DOHH2 (cell line): ENCODE results near the gene RNASE13.

Experiments
- H3F3A ChIP-seq: fragments of 200-600 bp; sonication (generic), shearing (Covaris generic); 2 replicates; pipeline ENCODE4 v1.6.0; 2016; ENCODE audit warnings: antibody characterized with exemption, mild to moderate bottlenecking; ENCODE audit not compliant: control insufficient read depth, insufficient read depth
- H3K27ac ChIP-seq: fragments of 200-600 bp; sonication (generic); 2 replicates; pipeline ENCODE4 v1.5.1; 2014; ENCODE audit warnings: low read depth, mild to moderate bottlenecking, low read length, moderate library complexity
- H3K27me3 ChIP-seq: fragments of 200-600 bp; sonication (generic); 2 replicates; pipeline ENCODE4 v1.6.1; 2014; ENCODE audit warnings: mild to moderate bottlenecking, low read length, mixed read lengths; ENCODE audit not compliant: control insufficient read depth
- H3K36me3 ChIP-seq: fragments of 200-600 bp; sonication (generic); 2 replicates; pipeline ENCODE4 v1.6.1; 2014; ENCODE audit warnings: mild to moderate bottlenecking, low read length, moderate library complexity, mixed read lengths; ENCODE audit not compliant: control insufficient read depth
- H3K4me1 ChIP-seq: fragments of 200-600 bp; sonication (generic); 2 replicates; pipeline ENCODE4 v1.6.1; 2014; ENCODE audit warnings: mild to moderate bottlenecking, low read length, mixed read lengths; ENCODE audit not compliant: control insufficient read depth
- H3K4me2 ChIP-seq: fragments of 200-600 bp; sonication (generic); 2 replicates; pipeline ENCODE4 v1.6.0; 2014; ENCODE audit warnings: mild to moderate bottlenecking, low read length, moderate library complexity
- H3K4me3 ChIP-seq: fragments of 200-600 bp; sonication (generic); 2 replicates; pipeline ENCODE4 v1.5.1; 2014; ENCODE audit warnings: mild to moderate bottlenecking, low read length, mixed read lengths
- H3K79me2 ChIP-seq: fragments of 200-600 bp; sonication (generic); 2 replicates; pipeline ENCODE4 v1.6.1; 2014; ENCODE audit warnings: mild to moderate bottlenecking, low read length, mixed read lengths; ENCODE audit not compliant: control insufficient read depth
- H3K9me2 ChIP-seq: fragments of 200-600 bp; sonication (generic); replicated peaks from 2 replicates; pipeline ENCODE4 v1.6.1; 2014; ENCODE audit warnings: mild to moderate bottlenecking, low read length, mixed read lengths; ENCODE audit not compliant: control insufficient read depth
- H3K9me3 ChIP-seq: fragments of 200-600 bp; sonication (generic); 2 replicates; pipeline ENCODE4 v1.6.1; 2014; ENCODE audit warnings: antibody characterized with exemption, low read length, mixed read lengths; ENCODE audit not compliant: control insufficient read depth, insufficient read depth
- H4K20me1 ChIP-seq: fragments of 200-600 bp; sonication (generic); 2 replicates; pipeline ENCODE4 v1.6.0; 2014; ENCODE audit warnings: low read depth, mild to moderate bottlenecking, antibody characterized with exemption, low read length, moderate library complexity; ENCODE audit not compliant: control insufficient read depth, insufficient read depth
- EZH2phosphoT487 ChIP-seq: fragments of 200-600 bp; sonication (generic); IDR thresholded peaks from 2 replicates; pipeline ENCODE4 v1.6.1; 2017; ENCODE audit warnings: borderline replicate concordance, mild to moderate bottlenecking, antibody characterized with exemption, low read length, moderate library complexity, mixed read lengths
- TF ChIP-seq, protein P1 (sequence below): fragments of 200-600 bp; sonication (generic); IDR thresholded peaks from one replicate; pipeline ENCODE4 v1.5.1; 2014; ENCODE audit warnings: antibody characterized with exemption, mild to moderate bottlenecking, low read depth, low read length; ENCODE audit not compliant: poor library complexity, severe bottlenecking

The RNASE13 gene

GRCh38 chr14:21077672-21078071 lies 43.1 kb upstream of the RNASE13 start:
- H3K36me3 ChIP-seq, result no peaks in the 10 kb centered on the region
- peaks cover under 1% of the 10 kb centered on the region for H3K4me1 ChIP-seq
- H3K9me3 ChIP-seq, result no peaks in the 10 kb centered on the region
- no peak overlapping the region for H3K4me2 ChIP-seq
- no peak for TF ChIP-seq EZH2phosphoT487
- TF ChIP-seq, protein P1, sequence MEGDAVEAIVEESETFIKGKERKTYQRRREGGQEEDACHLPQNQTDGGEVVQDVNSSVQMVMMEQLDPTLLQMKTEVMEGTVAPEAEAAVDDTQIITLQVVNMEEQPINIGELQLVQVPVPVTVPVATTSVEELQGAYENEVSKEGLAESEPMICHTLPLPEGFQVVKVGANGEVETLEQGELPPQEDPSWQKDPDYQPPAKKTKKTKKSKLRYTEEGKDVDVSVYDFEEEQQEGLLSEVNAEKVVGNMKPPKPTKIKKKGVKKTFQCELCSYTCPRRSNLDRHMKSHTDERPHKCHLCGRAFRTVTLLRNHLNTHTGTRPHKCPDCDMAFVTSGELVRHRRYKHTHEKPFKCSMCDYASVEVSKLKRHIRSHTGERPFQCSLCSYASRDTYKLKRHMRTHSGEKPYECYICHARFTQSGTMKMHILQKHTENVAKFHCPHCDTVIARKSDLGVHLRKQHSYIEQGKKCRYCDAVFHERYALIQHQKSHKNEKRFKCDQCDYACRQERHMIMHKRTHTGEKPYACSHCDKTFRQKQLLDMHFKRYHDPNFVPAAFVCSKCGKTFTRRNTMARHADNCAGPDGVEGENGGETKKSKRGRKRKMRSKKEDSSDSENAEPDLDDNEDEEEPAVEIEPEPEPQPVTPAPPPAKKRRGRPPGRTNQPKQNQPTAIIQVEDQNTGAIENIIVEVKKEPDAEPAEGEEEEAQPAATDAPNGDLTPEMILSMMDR, result no peak
- H3F3A ChIP-seq, result no peaks in the 10 kb centered on the region
- no peak overlapping the region for H3K27ac ChIP-seq
- H3K79me2 ChIP-seq, result no peaks in the 10 kb centered on the region
- peaks cover 5% of the 10 kb centered on the region for H3K27me3 ChIP-seq
- no peak overlapping the region for H3K4me3 ChIP-seq
- no peaks in the 10 kb centered on the region for H3K9me2 ChIP-seq
- no peaks in the 10 kb centered on the region for H4K20me1 ChIP-seq

DNA sequence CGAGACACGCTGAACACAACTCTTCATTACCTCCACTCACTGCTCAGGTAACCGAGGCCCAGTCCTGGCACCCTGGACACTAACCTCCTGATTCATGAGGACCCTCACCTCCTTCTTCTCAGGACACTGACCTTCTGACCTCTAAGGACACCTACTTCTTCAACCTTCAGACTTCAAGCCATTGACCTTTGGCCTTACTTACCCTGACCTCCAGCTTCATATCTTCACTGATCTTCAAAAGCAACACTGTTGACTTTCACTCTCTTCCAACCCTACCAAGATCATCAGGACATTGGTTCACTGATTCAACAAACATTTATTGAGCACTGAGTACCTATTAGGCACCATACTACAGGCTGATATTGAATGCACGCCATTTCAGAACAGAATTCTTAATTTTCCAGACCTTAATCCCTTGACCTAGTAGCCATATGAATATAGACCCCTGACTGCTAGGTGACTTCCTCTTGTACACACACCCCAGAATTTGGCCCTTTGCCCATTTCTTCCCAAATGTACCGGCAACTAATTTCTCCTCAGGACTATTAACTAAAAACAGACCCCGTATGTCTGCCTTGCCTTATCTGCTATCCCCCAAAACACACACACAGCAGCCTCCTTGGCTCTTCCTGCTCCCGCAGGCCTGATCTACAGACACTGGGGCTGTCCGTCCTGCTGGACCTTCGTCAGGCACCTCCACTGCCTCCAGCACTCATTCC lies 41.3 kb upstream of the RNASE13 start:
- no peak overlapping the region for H3K4me3 ChIP-seq
- peaks cover 18% of the 10 kb centered on the region for H3K4me1 ChIP-seq
- no peaks in the 10 kb centered on the region for H3K36me3 ChIP-seq
- H3K27me3 ChIP-seq, result peaks cover 8% of the 10 kb centered on the region
- no peaks in the 10 kb centered on the region for H3K9me2 ChIP-seq
- no peak overlapping the region for H3K4me2 ChIP-seq
- no peaks in the 10 kb centered on the region for H3K79me2 ChIP-seq
- TF ChIP-seq EZH2phosphoT487, result no peak
- TF ChIP-seq, protein P1, result no peak
- no peaks in the 10 kb centered on the region for H3K9me3 ChIP-seq
- H3K27ac ChIP-seq, result no peak overlapping the region
- no peaks in the 10 kb centered on the region for H4K20me1 ChIP-seq
- H3F3A ChIP-seq, result peaks cover 6% of the 10 kb centered on the region; the same call in 1 of the 2 replicates

DNA sequence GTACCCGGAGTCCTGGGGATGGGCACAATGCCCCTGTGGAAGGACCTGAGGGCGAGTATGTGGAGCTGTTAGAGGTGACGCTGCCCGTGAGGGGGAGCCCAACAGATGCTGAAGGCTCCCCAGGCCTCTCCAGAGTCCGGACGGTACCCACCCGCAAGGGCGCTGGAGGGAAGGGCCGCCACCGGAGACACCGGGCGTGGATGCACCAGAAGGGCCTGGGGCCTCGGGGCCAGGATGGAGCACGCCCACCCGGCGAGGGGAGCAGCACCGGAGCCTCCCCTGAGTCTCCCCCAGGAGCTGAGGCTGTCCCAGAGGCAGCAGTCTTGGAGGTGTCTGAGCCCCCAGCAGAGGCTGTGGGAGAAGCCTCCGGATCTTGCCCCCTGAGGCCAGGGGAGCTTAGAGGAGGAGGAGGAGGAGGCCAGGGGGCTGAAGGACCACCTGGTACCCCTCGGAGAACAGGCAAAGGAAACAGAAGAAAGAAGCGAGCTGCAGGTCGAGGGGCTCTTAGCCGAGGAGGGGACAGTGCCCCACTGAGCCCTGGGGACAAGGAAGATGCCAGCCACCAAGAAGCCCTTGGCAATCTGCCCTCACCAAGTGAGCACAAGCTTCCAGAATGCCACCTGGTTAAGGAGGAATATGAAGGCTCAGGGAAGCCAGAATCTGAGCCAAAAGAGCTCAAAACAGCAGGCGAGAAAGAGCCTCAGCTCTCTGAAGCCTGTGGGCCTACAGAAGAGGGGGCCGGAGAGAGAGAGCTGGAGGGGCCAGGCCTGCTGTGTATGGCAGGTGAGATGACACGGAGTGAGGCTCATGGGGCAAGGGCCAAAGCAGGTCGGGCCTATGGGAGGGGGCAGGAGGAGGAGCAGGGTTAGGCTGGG lies 40.0 kb upstream of the RNASE13 start:
- no peaks in the 10 kb centered on the region for H3K9me3 ChIP-seq
- no peaks in the 10 kb centered on the region for H3K9me2 ChIP-seq
- peaks cover 6% of the 10 kb centered on the region; the same call in 1 of the 2 replicates for H3F3A ChIP-seq
- H4K20me1 ChIP-seq, result no peaks in the 10 kb centered on the region
- H3K27ac ChIP-seq, result no peak overlapping the region
- no peaks in the 10 kb centered on the region for H3K36me3 ChIP-seq
- H3K4me2 ChIP-seq, result no peak overlapping the region
- H3K79me2 ChIP-seq, result no peaks in the 10 kb centered on the region
- H3K4me3 ChIP-seq, result no peak overlapping the region
- H3K27me3 ChIP-seq, result peaks cover 18% of the 10 kb centered on the region
- peaks cover 27% of the 10 kb centered on the region for H3K4me1 ChIP-seq
- TF ChIP-seq, protein P1, result no peak
- TF ChIP-seq EZH2phosphoT487, result no peak
